H1 (cell line): Measurements from ENCODE around the gene CELA1. TPM values are rescaled to one million over a fixed set of nuclear protein-coding genes. Genes with fewer than 3 reads are reported as not detected.

ENCODE experiments used
- CTCF ChIA-PET: fragments of 300-600 bp; sonication (Branson Sonifier 250); formaldehyde crosslinking; loops from one replicate; lab custom pipeline; 2021; ENCODE audit not compliant: partially characterized antibody; lab: Charles Lee
- POLR2A ChIA-PET: fragments of 300-600 bp; sonication (Branson Sonifier 250); formaldehyde crosslinking; loops from one replicate; lab custom pipeline; 2021; ENCODE audit warnings: inconsistent platforms; ENCODE audit not compliant: partially characterized antibody; lab: Charles Lee
- DNase-seq, 2 experiments: peaks; one replicate each; pipeline versions ENCODE4 v3.0.0 to v3.0.0-alpha.2; 2010 to 2022; ENCODE audit warnings: low spot score in 2 of 2, low read depth in 1 of 2, mixed read lengths in 1 of 2
- FAIRE-seq: peaks from 2 replicates; lab custom pipeline; 2011; peaks lifted over from hg19 to GRCh38; lab: Jason Lieb, UNC
- H2AFZ ChIP-seq: 2 replicates; pipeline ENCODE4 v1.8.1; 2012; ENCODE audit warnings: low read length, inconsistent platforms
- H2AK5ac ChIP-seq: 2 replicates; pipeline ENCODE4 v1.6.1; 2013; ENCODE audit warnings: low read depth, low read length
- H2BK120ac ChIP-seq: replicated peaks from 2 replicates; pipeline ENCODE3; 2013; ENCODE audit warnings: low read depth, low read length, inconsistent platforms
- H2BK12ac ChIP-seq: 2 replicates; pipeline ENCODE4 v1.6.1; 2013; ENCODE audit warnings: low read depth, low read length
- H2BK15ac ChIP-seq: 2 replicates; pipeline ENCODE4 v1.6.1; 2013; ENCODE audit warnings: low read length
- H2BK20ac ChIP-seq: 2 replicates; pipeline ENCODE4 v1.6.1; 2013; ENCODE audit warnings: low read length
- H2BK5ac ChIP-seq: 2 replicates; pipeline ENCODE4 v1.6.1; 2013; ENCODE audit warnings: low read depth, low read length
- H3K14ac ChIP-seq: 2 replicates; pipeline ENCODE4 v1.6.1; 2013; ENCODE audit warnings: inconsistent platforms; ENCODE audit not compliant: insufficient read length
- H3K18ac ChIP-seq: 2 replicates; pipeline ENCODE4 v1.6.1; 2013; ENCODE audit warnings: low read length; ENCODE audit errors: extremely low read depth
- H3K23ac ChIP-seq: 2 replicates; pipeline ENCODE4 v1.6.1; 2013; ENCODE audit warnings: inconsistent platforms; ENCODE audit not compliant: insufficient read length
- H3K23me2 ChIP-seq: 2 replicates; pipeline ENCODE4 v1.6.1; 2013; ENCODE audit warnings: low read depth, low read length
- H3K27ac ChIP-seq: 2 replicates; pipeline ENCODE4 v1.6.1; 2011; ENCODE audit warnings: low read depth, low read length, inconsistent platforms
- H3K27me3 ChIP-seq, 4 experiments: replicated peaks in 1 of 4; 1 replicate in 1 of 4; 2 replicates in 3 of 4; pipeline versions ENCODE4 v1.6.1 to v1.8.1; 2011 to 2013; ENCODE audit warnings: low read length in 3 of 4, mild to moderate bottlenecking in 3 of 4, inconsistent platforms in 2 of 4, mixed read lengths in 2 of 4, moderate library complexity in 1 of 4; ENCODE audit not compliant: control insufficient read depth in 3 of 4, insufficient read depth in 3 of 4; ENCODE audit errors: extremely low read depth in 1 of 4
- H3K36me3 ChIP-seq, 4 experiments: 2 replicates each; pipeline versions ENCODE4 v1.6.1 to v1.8.1; 2011 to 2013; ENCODE audit warnings: mild to moderate bottlenecking in 4 of 4, low read length in 3 of 4, moderate library complexity in 2 of 4, control low read depth in 1 of 4, inconsistent platforms in 1 of 4; ENCODE audit not compliant: insufficient read depth in 4 of 4, control insufficient read depth in 2 of 4
- H3K4ac ChIP-seq: replicated peaks from 2 replicates; pipeline ENCODE3; 2013; ENCODE audit warnings: low read length, low read depth, mixed read lengths, inconsistent platforms; ENCODE audit not compliant: insufficient read length
- H3K4me1 ChIP-seq, 4 experiments: replicated peaks in 1 of 4; 1 replicate in 1 of 4; 2 replicates in 3 of 4; pipeline versions ENCODE4 v1.6.1 to v1.8.1; 2011 to 2013; ENCODE audit warnings: low read length in 3 of 4, inconsistent platforms in 2 of 4, mixed read lengths in 1 of 4; ENCODE audit not compliant: insufficient read depth in 4 of 4, control insufficient read depth in 3 of 4
- H3K4me2 ChIP-seq, 2 experiments: 2 replicates each; pipeline versions ENCODE4 v1.6.1 to v1.8.1; 2011 to 2013; ENCODE audit warnings: low read depth in 2 of 2, low read length in 2 of 2, control low read depth in 1 of 2, inconsistent platforms in 1 of 2, mild to moderate bottlenecking in 1 of 2; ENCODE audit not compliant: insufficient read depth in 1 of 2
- H3K4me3 ChIP-seq, 4 experiments: fragments of 200-600, 300-600 bp in 1 of 4; sonication (generic), shearing (Covaris generic), sonication (Bioruptor Twin) in 1 of 4; 2 replicates each; pipeline versions ENCODE4 v1.5.1 to v1.8.1; 2011 to 2016; ENCODE audit warnings: low read length in 4 of 4, low read depth in 3 of 4, control low read depth in 2 of 4, inconsistent platforms in 2 of 4, mild to moderate bottlenecking in 2 of 4, mixed read lengths in 1 of 4, moderate library complexity in 1 of 4; ENCODE audit not compliant: insufficient read depth in 2 of 4; ENCODE audit errors: extremely low read depth in 1 of 4
- H3K56ac ChIP-seq: replicated peaks from 2 replicates; pipeline ENCODE3; 2013; ENCODE audit warnings: low read depth, mild to moderate bottlenecking, mixed read lengths, low read length, inconsistent platforms; ENCODE audit not compliant: insufficient read length
- H3K79me1 ChIP-seq: 2 replicates; pipeline ENCODE4 v1.6.1; 2013; ENCODE audit warnings: low read depth, low read length, control low read depth
- H3K79me2 ChIP-seq, 2 experiments: 2 replicates each; pipeline versions ENCODE4 v1.6.1 to v1.8.1; 2012 to 2013; ENCODE audit warnings: low read length in 2 of 2, mild to moderate bottlenecking in 2 of 2, inconsistent platforms in 1 of 2; ENCODE audit not compliant: insufficient read depth in 2 of 2, control insufficient read depth in 1 of 2
- H3K9ac ChIP-seq, 4 experiments: replicated peaks in 1 of 4; 1 replicate in 1 of 4; 2 replicates in 3 of 4; pipeline versions ENCODE4 v1.6.1 to v1.8.1; 2011 to 2013; ENCODE audit warnings: low read depth in 3 of 4, low read length in 3 of 4, control low read depth in 2 of 4, mild to moderate bottlenecking in 2 of 4, moderate library complexity in 2 of 4, inconsistent platforms in 1 of 4; ENCODE audit errors: extremely low read depth in 1 of 4
- H3K9me3 ChIP-seq, 2 experiments: 2 replicates each; pipeline versions ENCODE4 v1.6.1 to v1.8.1; 2012 to 2013; ENCODE audit warnings: mild to moderate bottlenecking in 2 of 2, moderate library complexity in 2 of 2, control low read depth in 1 of 2, inconsistent platforms in 1 of 2, low read depth in 1 of 2, low read length in 1 of 2, mixed read lengths in 1 of 2; ENCODE audit not compliant: insufficient read depth in 2 of 2
- H4K20me1 ChIP-seq, 2 experiments: replicated peaks in 1 of 2; 2 replicates each; pipeline versions ENCODE3 to v1.8.1; 2011 to 2013; ENCODE audit warnings: inconsistent platforms in 2 of 2, low read length in 2 of 2, mild to moderate bottlenecking in 1 of 2; ENCODE audit not compliant: insufficient read depth in 2 of 2, control insufficient read depth in 1 of 2
- H4K5ac ChIP-seq: 2 replicates; pipeline ENCODE4 v1.6.1; 2013; ENCODE audit warnings: low read length, low read depth, mixed read lengths, inconsistent platforms; ENCODE audit not compliant: insufficient read length
- H4K8ac ChIP-seq: 2 replicates; pipeline ENCODE4 v1.8.0; 2013; ENCODE audit warnings: mild to moderate bottlenecking, moderate library complexity, low read length, inconsistent platforms; ENCODE audit not compliant: insufficient read depth; ENCODE audit errors: extremely low read depth
- H4K91ac ChIP-seq: replicated peaks from 2 replicates; pipeline ENCODE3; 2013; ENCODE audit warnings: low read length, mixed read lengths, inconsistent platforms; ENCODE audit not compliant: insufficient read length
- CHD1 ChIP-seq: IDR thresholded peaks from 2 replicates; pipeline ENCODE4 v1.6.1; 2012; ENCODE audit warnings: low read depth, low read length, improper control_type of control experiment
- CREB1 ChIP-seq: IDR thresholded peaks from 2 replicates; pipeline ENCODE4 v1.6.1; 2012; ENCODE audit warnings: inconsistent platforms
- EZH2 ChIP-seq: fragments of 200-600 bp; sonication (generic); IDR thresholded peaks from 2 replicates; pipeline ENCODE4 v1.7.1; 2012; ENCODE audit warnings: low read depth, mild to moderate bottlenecking, moderate library complexity, low read length, inconsistent platforms; ENCODE audit not compliant: severe bottlenecking
- GTF2F1 ChIP-seq: IDR thresholded peaks from 2 replicates; pipeline ENCODE4 v1.6.1; 2012; ENCODE audit warnings: low read depth, low read length, improper control_type of control experiment, borderline replicate concordance
- MAX ChIP-seq: IDR thresholded peaks from 2 replicates; pipeline ENCODE4 v1.6.1; 2012; ENCODE audit warnings: inconsistent platforms
- POLR2AphosphoS5 ChIP-seq: IDR thresholded peaks from 2 replicates; pipeline ENCODE4 v1.6.1; 2011; ENCODE audit warnings: low read depth, low read length
- POU5F1 ChIP-seq: IDR thresholded peaks from 2 replicates; pipeline ENCODE4 v1.6.1; 2011; ENCODE audit warnings: low read depth, mild to moderate bottlenecking, low read length, moderate library complexity
- RNF2 ChIP-seq: fragments of 200-900, 300-1000 bp; sonication (generic); IDR thresholded peaks from 2 replicates; pipeline ENCODE4 v1.7.1; 2016; ENCODE audit warnings: borderline replicate concordance, low read depth, mild to moderate bottlenecking, antibody characterized with exemption, low read length; ENCODE audit not compliant: poor library complexity, severe bottlenecking; ENCODE audit errors: missing control alignments
- RXRA ChIP-seq: IDR thresholded peaks from 2 replicates; pipeline ENCODE4 v1.6.1; 2011; ENCODE audit warnings: low read depth, mild to moderate bottlenecking, low read length, moderate library complexity; ENCODE audit not compliant: insufficient read depth
- SIN3A ChIP-seq, 2 experiments: IDR thresholded peaks in 1 of 2; conservative IDR thresholded peaks in 1 of 2; 2 replicates each; pipeline ENCODE4 v1.6.1; 2011 to 2012; ENCODE audit warnings: low read length in 2 of 2, improper control_type of control experiment in 1 of 2, low read depth in 1 of 2, mild to moderate bottlenecking in 1 of 2
- TBP ChIP-seq: IDR thresholded peaks from 2 replicates; pipeline ENCODE4 v1.6.1; 2011; ENCODE audit warnings: low read depth, low read length, improper control_type of control experiment
- WGBS, 2 experiments: shearing (Covaris generic) in 1 of 2; methylation state at CpG; one replicate each; pipeline versions ENCODE4 v1.1.6 to v1.1.7; 2013 to 2015; ENCODE audit warnings: low lambda C conversion rate in 2 of 2, mixed read lengths in 2 of 2, inconsistent platforms in 1 of 2, low coverage in 1 of 2, missing lambda C conversion rate in 1 of 2; ENCODE audit not compliant: insufficient replicate concordance in 2 of 2, insufficient coverage in 1 of 2, insufficient read length in 1 of 2; ENCODE audit errors: extremely low coverage in 1 of 2, missing lambda C conversion rate in 1 of 2; 5-methylcytosine and 5-hydroxymethylcytosine counted together
- polyA plus RNA-seq, 7 experiments: library from polyadenylated mRNA; depleted of rRNA in 3 of 7; stranded (reverse) in 5 of 7; unstranded in 2 of 7; fragments of >200 nt in 5 of 7; fragments of 200-250 nt in 2 of 7; gene quantifications; 1 replicate in 5 of 7; 2 replicates in 1 of 7; 4 replicates in 1 of 7; pipeline versions ENCODE4 v1.2.1 to v1.2.3, GENCODE V29; 2011 to 2013; ENCODE audit warnings: missing spikeins in 2 of 7, mixed read lengths in 2 of 7
- total RNA-seq: library from RNA; stranded (reverse); fragmentation: NEBNext Ultra II Directional; extraction: Animal tissue kit (Norgen Biotek cat#: 25700); gene quantifications from 2 replicates; pipeline ENCODE4 v1.2.1, GENCODE V29; 2021

Gene CELA1
- total and polyA plus RNA-seq, 2 of the 8 experiments (the other 6 are each of a cell fraction or from before 2014, with no cell fraction given): 0.09 TPM; not detected in 1

GRCh38 chr12:51307655-51308593, 38.6 kb downstream of the CELA1 start:
- Histone ChIP-seq H4K20me1 (no peaks in the 10 kb centered on the region), H3K79me1 (no peaks in the 10 kb centered on the region), H3K79me2 (no peaks in the 10 kb centered on the region), H3K9ac (no peak overlapping the region), H3K4me3 (no peak overlapping the region), H3K18ac (no peak overlapping the region), H3K4me1 (no peaks in the 10 kb centered on the region), H2BK120ac (no peak overlapping the region), H4K8ac (no peak overlapping the region), H2BK5ac (no peak overlapping the region), H3K36me3 (no peaks in the 10 kb centered on the region), H3K4me2 (no peak overlapping the region), H2AK5ac (no peak overlapping the region), H3K14ac (no peak overlapping the region), H2BK20ac (no peak overlapping the region), H3K23me2 (peaks cover 2% of the 10 kb centered on the region; the same call in 1 of the 2 replicates), H2BK15ac (no peak overlapping the region), H2AFZ (peak overlapping the region; percentile 35; the same call in 1 of the 2 replicates), H3K27ac (no peak overlapping the region), H4K91ac (no peak overlapping the region), H2BK12ac (no peak overlapping the region), H4K5ac (no peak overlapping the region), H3K9me3 (no peaks in the 10 kb centered on the region), H3K23ac (no peak overlapping the region), H3K4ac (no peak overlapping the region), H3K56ac (no peak overlapping the region), H3K27me3 (no peaks in the 10 kb centered on the region)
- no peak for DNase-seq
- no peak for FAIRE-seq
- CTCF ChIA-PET: interaction anchor here (0.6 to 1.9 kb wide), 6 partner anchors 18 to 254 kb away, joined by 3 to 10 read pairs (median 3); no protein-coding TSS in a partner anchor
- POLR2A ChIA-PET: interaction anchor here (1.2 to 1.3 kb wide), 2 partner anchors 13 to 39 kb away, joined by 3 to 4 read pairs; no protein-coding TSS in a partner anchor
- WGBS, 2 experiments: 93% methylated on average over 6 of the region's 6 CpGs; no CpG with 5 or more reads in 1 of the 2 experiments
- TF ChIP-seq RXRA (no peak), GTF2F1 (no peak), POU5F1 (no peak), CREB1 (no peak), MAX (no peak), TBP (no peak), CHD1 (no peak), RNF2 (no peak), EZH2 (no peak), POLR2AphosphoS5 (no peak), SIN3A (conservative IDR thresholded peaks at IDR 0.05 in 1 of 2, IDR thresholded peaks at IDR 0.05 in 1 of 2; ENCODE audit: low read depth in 1 of 2, low read length in 2 of 2) (no peak)
